Kidney capillary endothelial cell (primary cell): ENCODE data around the gene OR7D2.
A peak's percentile ranks its signal among the peaks of the same experiment; 100 is the strongest.

Source experiments
- DNase-seq: peaks from one replicate; pipeline ENCODE4 v3.0.0-alpha.2; 2018; ENCODE audit warnings: low spot score

The OR7D2 gene

DNA sequence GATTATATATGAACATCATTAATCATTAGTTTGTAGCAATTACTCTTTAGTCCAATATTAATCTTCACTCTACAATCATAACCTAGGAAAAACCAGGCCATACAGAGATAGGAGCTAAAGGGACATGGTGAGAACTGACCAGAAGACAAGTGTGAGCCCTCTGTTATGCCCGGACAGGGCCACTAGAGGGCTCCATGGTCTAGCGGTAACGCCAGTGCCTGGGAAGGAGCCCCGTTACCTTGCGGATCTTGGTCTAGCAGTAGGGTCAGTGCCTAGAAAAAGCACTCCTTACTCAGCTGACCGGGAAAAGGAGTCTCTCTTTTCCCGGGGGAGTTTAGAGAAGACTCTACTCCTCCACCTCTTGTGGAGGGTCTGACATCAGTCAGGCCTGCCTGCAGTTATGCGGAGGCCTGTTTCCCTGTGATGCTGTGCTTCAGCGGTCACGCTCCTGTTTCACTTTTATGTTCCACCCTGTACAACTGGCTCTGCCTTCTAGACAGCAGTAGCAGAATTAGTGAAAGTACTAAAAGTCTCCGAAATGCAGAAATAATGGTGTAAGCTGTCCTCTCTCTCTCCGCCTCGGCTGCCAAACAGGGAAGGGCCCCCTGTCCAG is 26.8 kb downstream of the OR7D2 start:
- DNase-seq: peak; percentile 40

DNA sequence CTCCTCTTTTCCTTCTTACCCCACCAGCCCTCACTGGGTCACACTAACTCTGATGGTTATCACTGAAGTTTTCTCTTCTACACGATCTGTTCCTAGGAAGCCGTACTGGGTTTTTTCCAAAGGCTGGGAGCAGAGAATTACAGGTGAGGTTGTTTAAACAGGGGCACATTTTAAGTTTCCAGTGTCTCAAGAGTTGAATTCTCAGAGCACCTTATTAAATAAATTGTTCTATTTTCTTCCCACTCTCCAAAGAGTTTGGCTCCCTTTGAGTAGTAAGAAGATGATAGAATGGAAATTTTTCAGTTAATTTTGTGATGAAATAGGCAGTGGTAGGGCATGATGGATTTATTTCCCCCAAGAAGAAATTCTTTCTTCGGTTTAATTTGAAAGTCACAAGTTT is 40.7 kb downstream of the OR7D2 start, which contains the start of gene OR7D4:
Gene OR7D4 (minus strand): TSS at position 101 of the 400 bp plus-strand sequence. CDS start 4,752 bp downstream, outside the sequence.
- DNase-seq: no peak
